HG02885 (cell line): Measurements from ENCODE around the gene RASD2.
"Not testable (repeated sequence)": the region's sequence is repeated elsewhere in the genome, so short reads cannot be mapped to it uniquely, and the experiment has no call there.

Source experiments
- ATAC-seq: cut with Tn5 transposase; IDR thresholded peaks from one replicate; pipeline ENCODE4 v1.9.1; 2021; ENCODE audit warnings: mild to moderate bottlenecking; ENCODE audit not compliant: unreplicated experiment, poor library complexity

RASD2 gene, protein sequence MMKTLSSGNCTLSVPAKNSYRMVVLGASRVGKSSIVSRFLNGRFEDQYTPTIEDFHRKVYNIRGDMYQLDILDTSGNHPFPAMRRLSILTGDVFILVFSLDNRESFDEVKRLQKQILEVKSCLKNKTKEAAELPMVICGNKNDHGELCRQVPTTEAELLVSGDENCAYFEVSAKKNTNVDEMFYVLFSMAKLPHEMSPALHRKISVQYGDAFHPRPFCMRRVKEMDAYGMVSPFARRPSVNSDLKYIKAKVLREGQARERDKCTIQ

GRCh38 chr22:35540595-35541253 is at the start of gene RASD2:
Gene RASD2, plus strand, starts transcription at chr22:35540831. Its CDS starts 5,979 bp downstream, at chr22:35546810.
- ATAC-seq, result peak; percentile 22

DNA sequence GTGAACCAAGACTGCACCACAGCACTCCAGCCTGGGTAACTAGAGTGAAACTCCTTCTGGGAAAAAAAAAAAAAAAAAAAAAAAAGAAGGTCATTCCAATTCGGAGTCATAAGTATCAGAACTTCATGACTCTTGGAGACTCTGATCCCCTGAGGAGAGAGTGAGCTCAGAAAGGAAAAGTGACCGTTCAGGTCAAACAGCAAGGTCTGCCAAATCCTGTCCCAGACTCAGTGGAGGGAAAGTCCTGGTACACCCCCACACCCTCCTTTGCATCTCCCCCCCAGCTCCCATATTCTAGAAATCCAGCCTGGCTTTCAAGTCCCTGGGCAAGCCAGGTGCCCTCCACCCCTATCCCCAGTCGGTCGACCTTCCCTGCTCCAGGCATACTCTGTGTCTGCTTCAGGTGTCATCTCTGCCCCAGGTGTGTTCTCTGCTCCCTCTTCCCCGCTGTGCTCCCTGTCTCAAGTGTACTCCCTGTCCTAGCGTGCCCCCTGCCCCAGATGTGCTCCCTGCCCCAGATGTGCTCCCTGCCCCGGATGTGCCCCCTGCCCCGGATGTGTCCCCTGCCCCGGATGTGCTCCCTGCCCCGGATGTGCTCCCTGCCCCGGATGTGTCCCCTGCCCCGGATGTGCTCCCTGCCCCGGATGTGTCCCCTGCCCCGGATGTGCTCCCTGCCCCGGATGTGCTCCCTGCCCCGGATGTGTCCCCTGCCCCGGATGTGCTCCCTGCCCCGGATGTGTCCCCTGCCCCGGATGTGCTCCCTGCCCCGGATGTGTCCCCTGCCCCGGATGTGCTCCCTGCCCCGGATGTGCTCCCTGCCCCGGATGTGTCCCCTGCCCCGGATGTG is 49.3 kb upstream of the RASD2 start:
- ATAC-seq, result not testable (repeated sequence)

- no peak for ATAC-seq
These were observed 48.7 kb upstream of the RASD2 start for GRCh38 chr22:35491908-35492380.

- no peak for ATAC-seq
These were observed 47.6 kb upstream of the RASD2 start for GRCh38 chr22:35493074-35493473.

GRCh38 chr22:35495711-35496110 is 44.9 kb upstream of the RASD2 start:
- not testable (repeated sequence) for ATAC-seq

- no peak for ATAC-seq
These were observed 43.8 kb upstream of the RASD2 start for GRCh38 chr22:35496768-35497312.

GRCh38 chr22:35498026-35498800 is 42.4 kb upstream of the RASD2 start:
- no peak for ATAC-seq

GRCh38 chr22:35502836-35503235 is 37.8 kb upstream of the RASD2 start:
- ATAC-seq, result no peak

GRCh38 chr22:35505399-35506258 is 35.0 kb upstream of the RASD2 start:
- no peak for ATAC-seq

DNA sequence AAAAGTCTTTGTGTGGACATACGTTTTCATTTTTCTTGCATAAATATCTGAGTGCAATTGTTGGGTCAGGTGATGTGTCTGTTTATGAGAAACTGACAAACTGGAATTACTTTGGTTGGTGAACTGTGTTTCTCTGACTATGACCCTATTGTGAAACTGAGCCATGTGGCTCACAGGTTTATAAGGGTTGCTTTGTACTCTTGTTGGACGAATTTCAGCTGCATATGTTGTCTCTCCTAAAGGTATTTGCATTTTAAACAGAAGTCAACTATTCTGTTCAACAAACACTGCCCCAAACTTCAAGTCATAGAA is 34.4 kb upstream of the RASD2 start:
- no peak for ATAC-seq

- not testable (repeated sequence) for ATAC-seq
These were observed 32.8 kb upstream of the RASD2 start for GRCh38 chr22:35507851-35508250.

DNA sequence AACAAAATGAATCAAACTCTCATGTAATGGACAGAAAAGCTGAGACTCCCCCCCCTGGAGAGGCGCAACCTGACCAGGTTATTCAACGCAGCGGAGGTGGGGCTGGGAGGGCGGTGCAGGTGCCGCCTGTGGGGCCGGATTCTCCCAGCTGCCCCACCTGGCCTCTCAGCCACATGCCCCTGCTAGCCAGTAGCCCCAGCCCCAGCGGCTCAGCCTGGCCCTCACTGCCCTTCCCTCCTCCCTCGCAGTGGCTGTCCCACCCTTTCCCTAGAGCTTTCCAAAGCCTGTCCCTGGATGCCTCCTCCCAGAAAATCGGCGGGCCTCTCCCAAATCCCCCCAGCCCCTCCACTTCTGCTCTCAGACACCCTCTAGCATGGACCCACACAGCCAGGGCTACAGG is 31.2 kb upstream of the RASD2 start:
- ATAC-seq, result no peak

DNA sequence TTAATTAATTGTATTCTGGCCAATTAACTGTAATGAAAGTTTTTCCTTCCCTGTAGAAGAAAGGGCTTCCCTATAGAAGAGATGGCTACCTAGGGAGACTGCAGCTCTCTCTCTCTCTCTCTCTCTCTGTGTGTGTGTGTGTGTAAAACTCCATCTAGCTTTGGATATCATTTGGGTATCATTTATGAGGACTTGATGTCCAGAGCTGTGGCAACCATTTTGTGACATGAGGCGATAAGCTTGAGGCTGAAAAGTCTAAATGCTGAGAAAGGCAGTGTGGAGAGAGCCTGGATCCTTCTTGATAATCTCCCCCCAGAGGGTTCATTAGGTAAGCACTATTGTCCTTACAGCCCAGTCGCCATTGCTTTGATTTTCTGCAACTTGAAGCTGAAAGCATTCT is 30.7 kb upstream of the RASD2 start:
- ATAC-seq, result no peak

GRCh38 chr22:35510481-35510934 is 30.1 kb upstream of the RASD2 start:
- no peak for ATAC-seq

GRCh38 chr22:35510951-35511350 is 29.7 kb upstream of the RASD2 start:
- no peak for ATAC-seq

- no peak for ATAC-seq
These were observed 26.3 kb upstream of the RASD2 start for GRCh38 chr22:35514366-35514765.

DNA sequence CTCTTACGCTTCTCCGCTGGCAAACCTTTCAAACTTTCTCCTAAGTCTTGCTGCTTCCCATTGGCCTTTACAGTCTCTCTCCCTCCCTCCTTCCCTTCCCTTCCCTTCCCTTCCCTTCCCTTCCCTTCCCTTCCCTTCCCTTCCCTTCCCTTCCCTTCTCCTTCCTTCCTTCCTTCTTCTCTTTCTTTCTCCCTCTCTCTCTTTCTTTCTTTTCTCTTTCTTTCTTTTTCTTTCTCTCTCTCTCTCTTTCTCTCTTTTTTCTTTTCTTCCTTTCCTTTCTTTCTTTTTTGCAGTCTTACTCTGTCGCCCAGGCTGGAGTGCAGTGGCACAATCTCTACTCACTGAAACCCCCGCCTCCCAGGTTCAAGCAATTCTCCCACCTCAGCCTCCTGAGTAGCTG is 24.7 kb upstream of the RASD2 start:
- ATAC-seq, result not testable (repeated sequence)

GRCh38 chr22:35516723-35517122 is 23.9 kb upstream of the RASD2 start:
- no peak for ATAC-seq

GRCh38 chr22:35517207-35517606 is 23.4 kb upstream of the RASD2 start:
- ATAC-seq, result no peak
